Measurements from ENCODE around the gene LDHA. TPM values are rescaled to one million over a fixed set of nuclear protein-coding genes. Genes with fewer than 3 reads are reported as not detected.

The LDHA gene
- total RNA-seq, 1 experiment from 2014 or later: 715 TPM

DNA sequence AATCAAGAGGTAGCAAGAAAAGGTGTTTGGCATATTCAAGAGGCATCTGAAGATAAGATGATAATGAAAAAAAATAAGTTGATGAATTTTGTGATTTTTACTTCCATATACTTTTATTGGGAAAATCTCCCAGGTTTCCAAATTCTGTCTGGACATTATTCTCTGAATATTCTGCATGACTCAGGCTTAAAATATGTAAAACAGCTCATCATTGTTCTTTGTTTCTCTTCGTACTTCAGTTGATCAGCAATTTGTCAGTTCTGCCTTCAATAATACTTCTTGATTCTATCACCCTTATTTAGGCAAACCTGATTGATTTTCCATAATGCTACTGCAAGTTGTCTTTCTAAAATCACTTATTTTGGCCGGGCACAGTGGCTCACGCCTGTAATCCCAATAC is 41.8 kb upstream of the LDHA start:
- no peaks in the 10 kb centered on the region for H3K9me3 ChIP-seq (ENCODE audit: low read depth, low read length, poor library complexity, severe bottlenecking)
- intact Hi-C loops (cut with micrococcal nuclease; ENCODE audit: unreplicated experiment): no loop called here
- no peaks in the 10 kb centered on the region for H3K27me3 ChIP-seq (replicated peaks; ENCODE audit: insufficient read depth, low read depth, low read length, poor library complexity)
- no peak for DNase-seq (ENCODE audit: low spot score)
- peaks cover 17% of the 10 kb centered on the region for H3K4me1 ChIP-seq (ENCODE audit: insufficient read depth, low read length, poor library complexity, severe bottlenecking)
- POLR2A ChIA-PET (ENCODE audit: low non-redundant PET): interaction anchor here (0.6 kb wide), 1 partner anchor 67 kb away, joined by 3 read pairs; no protein-coding TSS in a partner anchor
- no TSS peak for BruUV-seq (replicated peaks)
- peaks cover 7% of the 10 kb centered on the region for H3K36me3 ChIP-seq (ENCODE audit: insufficient read depth, low read length, poor library complexity, severe bottlenecking)
- TF ChIP-seq EZH2 (IDR thresholded peaks at IDR 0.05; ENCODE audit: borderline replicate concordance, low read depth, low read length, poor library complexity, severe bottlenecking) (no peak), CTCF (conservative IDR thresholded peaks at IDR 0.05; ENCODE audit: low read depth, low read length) (no peak)
- CTCF ChIA-PET: no interaction called here
- no peak overlapping the region for H3K27ac ChIP-seq (ENCODE audit: low read depth, low read length, poor library complexity, severe bottlenecking)
- H3K4me3 ChIP-seq (ENCODE audit: low read depth, low read length, poor library complexity, severe bottlenecking): no peak overlapping the region

- CTCF ChIA-PET: no interaction called here
- BruUV-seq (replicated peaks): no TSS peak
- no peaks in the 10 kb centered on the region for H3K4me1 ChIP-seq (ENCODE audit: insufficient read depth, low read length, poor library complexity, severe bottlenecking)
- H3K27ac ChIP-seq (ENCODE audit: low read depth, low read length, poor library complexity, severe bottlenecking): no peak overlapping the region
- no peaks in the 10 kb centered on the region for H3K27me3 ChIP-seq (replicated peaks; ENCODE audit: insufficient read depth, low read depth, low read length, poor library complexity)
- H3K9me3 ChIP-seq (ENCODE audit: low read depth, low read length, poor library complexity, severe bottlenecking): no peaks in the 10 kb centered on the region
- TF ChIP-seq CTCF (conservative IDR thresholded peaks at IDR 0.05; ENCODE audit: low read depth, low read length) (no peak), EZH2 (IDR thresholded peaks at IDR 0.05; ENCODE audit: borderline replicate concordance, low read depth, low read length, poor library complexity, severe bottlenecking) (no peak)
- POLR2A ChIA-PET (ENCODE audit: low non-redundant PET): no interaction called here
- H3K36me3 ChIP-seq (ENCODE audit: insufficient read depth, low read length, poor library complexity, severe bottlenecking): peaks cover 16% of the 10 kb centered on the region
- H3K4me3 ChIP-seq (ENCODE audit: low read depth, low read length, poor library complexity, severe bottlenecking): no peak overlapping the region
- intact Hi-C loops (cut with micrococcal nuclease; ENCODE audit: unreplicated experiment): no loop called here
- no peak for DNase-seq (ENCODE audit: low spot score)
These were observed 35.7 kb upstream of the LDHA start for GRCh38 chr11:18358646-18359045.

DNA sequence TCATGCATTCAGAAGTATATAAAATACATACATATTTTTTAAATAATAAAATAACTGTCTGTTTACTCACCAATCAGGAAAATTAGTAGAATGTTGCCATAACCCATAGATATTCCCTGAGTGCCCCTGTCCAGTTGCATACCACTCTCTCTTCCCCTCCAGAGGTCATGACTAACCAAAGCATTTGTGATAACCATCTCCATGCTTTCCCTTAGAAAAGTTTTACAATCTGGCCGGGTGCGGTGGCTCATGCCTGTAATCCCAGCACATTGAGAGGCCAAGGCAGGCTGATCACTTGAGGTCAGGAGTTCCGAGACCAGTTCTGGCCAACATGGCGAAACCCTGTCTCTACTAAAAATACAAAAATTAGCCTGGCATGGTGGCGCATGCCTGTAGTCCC is 33.2 kb upstream of the LDHA start:
- Histone ChIP-seq H3K9me3 (ENCODE audit: low read depth, low read length, poor library complexity, severe bottlenecking) (no peaks in the 10 kb centered on the region), H3K27me3 (replicated peaks; ENCODE audit: insufficient read depth, low read depth, low read length, poor library complexity) (no peaks in the 10 kb centered on the region), H3K4me3 (ENCODE audit: low read depth, low read length, poor library complexity, severe bottlenecking) (no peak overlapping the region), H3K36me3 (ENCODE audit: insufficient read depth, low read length, poor library complexity, severe bottlenecking) (peaks cover 25% of the 10 kb centered on the region), H3K27ac (ENCODE audit: low read depth, low read length, poor library complexity, severe bottlenecking) (no peak overlapping the region), H3K4me1 (ENCODE audit: insufficient read depth, low read length, poor library complexity, severe bottlenecking) (peaks cover 11% of the 10 kb centered on the region)
- intact Hi-C loops (cut with micrococcal nuclease; ENCODE audit: unreplicated experiment): no loop called here
- TF ChIP-seq CTCF (conservative IDR thresholded peaks at IDR 0.05; ENCODE audit: low read depth, low read length): no peak
- no peak for TF ChIP-seq EZH2 (IDR thresholded peaks at IDR 0.05; ENCODE audit: borderline replicate concordance, low read depth, low read length, poor library complexity, severe bottlenecking)
- ChIA-PET POLR2A (ENCODE audit: low non-redundant PET) (no interaction called here), CTCF (no interaction called here)
- DNase-seq (ENCODE audit: low spot score): no peak
- no TSS peak for BruUV-seq (replicated peaks)
